Measurements from ENCODE around the gene DOCK1.

DOCK1 gene

DNA sequence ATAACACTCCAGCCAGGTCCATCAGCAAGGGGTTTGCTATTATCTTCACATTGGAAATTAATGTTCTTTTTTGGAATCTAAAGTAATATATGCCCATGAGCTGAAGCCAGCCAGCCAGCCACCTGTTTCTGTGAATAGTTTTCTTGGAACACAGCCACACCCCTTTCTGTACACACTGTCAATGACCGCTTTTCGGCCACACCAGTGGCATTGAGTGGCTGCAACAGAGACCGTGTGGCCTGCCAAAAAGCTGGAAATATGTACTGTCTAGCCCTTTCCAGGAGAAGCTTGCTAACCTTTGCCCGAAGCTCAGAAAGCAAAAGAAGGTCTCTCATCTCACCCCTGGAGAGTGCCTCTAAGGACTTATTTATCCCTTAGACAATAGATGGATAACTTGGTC, 545.4 kb downstream of the DOCK1 start:
- DNase-seq, result no peak

DNA sequence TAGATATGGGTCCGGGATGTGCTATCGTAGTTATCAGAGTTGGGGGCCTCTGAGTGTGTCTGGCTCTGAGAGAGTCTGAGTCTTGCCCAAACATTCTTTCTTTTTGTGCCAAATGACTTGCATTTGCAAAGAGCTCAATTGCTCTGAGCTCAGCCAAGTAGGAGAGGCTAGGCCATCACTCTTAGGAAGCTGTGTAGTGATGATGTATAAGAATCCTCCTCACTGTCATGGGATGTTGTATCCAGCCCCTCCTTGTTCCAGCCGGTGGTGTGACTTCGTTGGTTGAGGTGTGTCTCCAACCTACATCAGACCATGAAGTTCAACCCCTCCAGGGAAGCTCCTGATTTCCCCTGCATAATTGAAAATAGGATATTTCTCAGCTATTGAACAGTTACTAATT, 546.4 kb downstream of the DOCK1 start:
- DNase-seq, result no peak

DNA sequence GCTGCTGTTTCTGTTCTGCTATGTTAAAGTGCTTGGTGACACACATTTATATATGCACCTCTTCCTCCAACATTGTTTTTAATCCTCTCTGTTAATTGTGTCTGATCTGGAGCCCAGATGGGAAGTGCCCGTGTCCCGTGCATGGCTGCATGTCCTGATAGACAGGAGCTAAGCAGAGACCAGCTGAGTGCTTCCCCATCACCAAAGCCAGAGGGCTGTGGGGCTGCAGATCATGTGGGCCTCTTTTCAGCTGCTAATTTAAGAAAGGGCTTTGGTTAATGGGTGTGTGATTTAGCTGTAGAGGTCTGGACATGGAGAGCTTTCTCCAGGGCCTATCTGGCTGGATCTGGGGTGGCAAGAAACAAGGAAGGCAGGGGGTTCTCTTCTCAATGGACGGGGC, 547.3 kb downstream of the DOCK1 start:
- no peak for DNase-seq

DNA sequence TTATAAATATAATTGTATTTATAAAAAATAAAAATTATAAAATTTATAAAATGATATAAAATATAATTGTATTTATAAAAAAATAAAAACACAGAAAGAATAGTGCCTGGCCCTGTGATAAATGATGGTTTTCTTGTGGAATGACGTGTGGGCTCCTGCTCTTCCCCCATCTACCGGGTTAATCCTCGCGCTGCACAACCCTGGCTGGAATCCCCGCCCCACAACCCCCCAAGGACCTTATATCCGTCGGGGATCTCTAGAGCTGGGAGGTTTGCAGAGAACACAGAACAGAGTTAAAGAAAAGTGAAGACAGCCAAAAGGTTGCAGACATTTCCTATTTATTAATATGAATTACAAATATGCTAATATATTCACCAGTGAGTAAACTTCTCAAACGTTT, 548.5 kb downstream of the DOCK1 start:
- DNase-seq, result no peak

DNA sequence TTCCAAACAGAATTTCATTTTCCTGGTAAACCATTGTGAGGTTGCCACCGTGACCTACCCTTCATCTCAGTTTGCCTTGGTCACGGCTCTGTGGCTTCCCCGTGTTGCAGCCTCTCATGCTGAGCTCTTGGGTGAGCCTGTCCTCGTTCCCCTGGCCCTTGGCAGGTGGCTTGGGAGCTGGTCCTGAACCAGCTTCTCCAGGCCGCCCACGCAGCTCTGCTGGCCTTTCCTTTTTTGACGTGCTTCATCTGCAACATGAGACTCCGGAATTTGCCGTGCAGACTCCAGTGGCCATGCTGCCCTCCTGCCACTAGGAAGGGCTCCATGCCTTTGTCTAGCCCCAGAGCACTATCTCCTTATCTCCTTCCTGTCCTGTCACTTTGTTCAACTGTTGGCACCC, 550.9 kb downstream of the DOCK1 start:
- DNase-seq, result no peak

DNA sequence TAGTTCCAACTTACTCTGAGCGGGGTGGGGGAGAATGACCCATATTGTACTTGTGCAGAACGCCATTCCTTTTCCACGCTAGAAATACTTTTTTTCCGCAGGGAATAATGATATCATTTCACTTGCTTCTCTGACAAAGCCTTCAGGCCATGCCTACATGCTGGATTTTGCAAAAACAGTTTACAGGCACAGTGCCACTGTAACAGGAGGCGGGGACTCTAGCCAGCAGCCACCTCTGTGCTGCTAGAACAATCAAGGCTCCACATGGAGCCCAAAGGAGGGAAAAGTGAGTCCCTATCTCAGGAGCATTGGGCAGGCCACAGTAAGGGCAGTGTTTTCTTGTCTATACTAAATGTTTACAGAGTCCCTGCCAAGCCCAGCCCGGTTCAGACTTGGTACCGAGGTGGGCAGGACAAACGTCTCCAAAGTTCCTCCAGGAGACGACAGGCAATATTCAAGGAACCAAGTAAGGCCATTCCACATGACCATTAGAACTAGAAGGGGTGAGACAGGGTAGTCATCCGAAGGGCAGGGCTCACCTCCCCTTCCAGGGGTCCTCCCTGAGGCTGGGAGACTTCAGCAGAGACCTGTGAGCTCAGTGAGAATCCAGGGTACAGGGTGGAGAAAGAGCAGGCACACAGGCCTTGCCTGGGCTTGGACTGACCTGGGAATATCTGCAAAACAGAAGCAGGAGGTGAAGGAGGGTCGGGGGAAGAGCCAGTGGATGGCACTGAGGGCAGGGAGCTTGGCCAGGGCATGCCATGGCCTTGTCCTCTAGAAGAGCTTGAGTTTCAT, 553.0 kb downstream of the DOCK1 start:
- no peak for DNase-seq

DNA sequence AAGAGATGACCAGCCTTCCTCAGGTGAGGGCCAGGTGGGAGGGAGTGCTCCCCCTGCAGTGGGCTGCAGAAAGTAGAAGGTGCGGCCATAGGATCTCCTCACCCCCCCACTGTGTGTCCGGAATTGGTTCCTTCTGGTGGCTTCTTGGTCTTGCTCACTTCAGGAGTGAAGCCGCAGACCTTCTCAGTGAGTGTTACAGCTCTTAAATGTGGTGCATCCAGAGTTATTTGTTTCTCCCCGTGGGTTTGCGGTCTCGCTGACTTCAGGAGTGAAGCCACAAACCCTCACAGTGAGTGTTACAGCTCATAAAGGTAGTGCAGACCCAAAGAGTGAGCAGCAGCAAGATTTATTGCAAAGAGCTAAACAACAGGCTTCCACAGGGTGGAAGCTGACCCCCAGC, 553.6 kb downstream of the DOCK1 start:
- no peak for DNase-seq

DNA sequence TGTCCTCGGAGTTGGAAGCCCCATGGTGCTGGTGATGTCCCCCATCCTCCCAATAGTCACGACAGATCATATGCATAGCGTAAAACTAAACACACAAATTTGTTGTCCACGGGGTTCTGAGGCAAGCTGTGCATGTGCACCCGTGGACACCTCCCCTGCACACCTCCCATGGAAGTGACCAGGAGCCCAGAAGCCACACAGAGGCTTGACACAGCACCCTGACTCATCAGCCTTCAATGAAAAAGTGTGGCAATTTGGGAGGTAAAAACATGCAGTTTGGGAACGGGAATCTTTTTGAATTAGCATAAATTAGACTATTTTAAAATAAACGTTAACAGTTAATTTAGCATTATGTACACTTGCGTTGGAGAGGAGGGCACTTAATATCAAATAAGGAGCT, 554.7 kb downstream of the DOCK1 start:
- DNase-seq, result no peak

DNA sequence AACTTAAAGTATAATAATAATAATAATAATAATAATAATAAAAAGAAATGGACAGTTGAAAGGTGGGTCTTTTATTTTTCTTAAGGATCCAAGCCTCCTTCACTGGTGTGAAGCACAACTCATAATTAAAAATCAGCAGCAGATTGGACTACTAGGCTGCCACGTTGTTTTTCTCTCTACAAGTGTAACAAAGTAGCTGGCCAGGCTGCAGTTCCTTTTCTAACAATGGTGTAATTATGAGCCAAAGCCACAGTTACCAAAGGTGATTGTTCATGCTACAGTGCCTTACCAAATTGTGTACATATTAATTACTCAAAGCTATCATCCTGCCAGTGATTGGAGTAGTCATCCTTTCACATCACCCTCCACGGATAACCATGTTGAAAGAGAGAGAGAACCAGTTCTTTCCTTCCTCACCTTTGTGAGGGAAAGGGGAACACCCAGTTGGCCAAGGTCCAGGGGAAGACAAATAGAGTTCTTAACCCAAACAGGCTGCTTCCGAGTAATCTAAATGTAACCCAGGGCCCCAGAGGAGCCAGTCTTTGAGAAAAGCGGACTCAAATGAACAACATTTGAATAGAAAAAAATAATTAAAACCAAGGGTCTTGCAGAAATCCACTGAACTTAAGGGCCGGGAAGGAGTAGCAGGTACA, 557.5 kb downstream of the DOCK1 start:
- peak; percentile 85 for DNase-seq

DNA sequence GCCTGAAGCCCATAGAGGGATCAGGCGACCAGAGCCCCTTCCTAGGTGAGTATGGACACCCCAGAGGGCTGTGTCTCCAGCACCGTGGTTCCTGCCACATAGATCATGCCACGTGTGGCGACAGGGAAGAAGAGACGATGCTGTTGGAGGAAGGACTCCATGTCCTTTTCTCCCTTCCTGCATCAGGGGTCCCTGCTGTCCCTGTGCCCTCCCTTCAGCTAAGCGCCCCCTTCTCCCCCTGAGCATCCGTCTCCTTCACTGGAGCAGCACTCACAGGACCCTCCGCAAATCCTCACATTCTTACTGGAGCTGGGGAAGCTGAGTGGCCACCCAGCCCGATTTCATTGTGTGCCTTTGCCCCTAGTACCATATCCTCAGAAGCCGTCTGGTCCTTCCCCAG, 558.3 kb downstream of the DOCK1 start:
- no peak for DNase-seq

DNA sequence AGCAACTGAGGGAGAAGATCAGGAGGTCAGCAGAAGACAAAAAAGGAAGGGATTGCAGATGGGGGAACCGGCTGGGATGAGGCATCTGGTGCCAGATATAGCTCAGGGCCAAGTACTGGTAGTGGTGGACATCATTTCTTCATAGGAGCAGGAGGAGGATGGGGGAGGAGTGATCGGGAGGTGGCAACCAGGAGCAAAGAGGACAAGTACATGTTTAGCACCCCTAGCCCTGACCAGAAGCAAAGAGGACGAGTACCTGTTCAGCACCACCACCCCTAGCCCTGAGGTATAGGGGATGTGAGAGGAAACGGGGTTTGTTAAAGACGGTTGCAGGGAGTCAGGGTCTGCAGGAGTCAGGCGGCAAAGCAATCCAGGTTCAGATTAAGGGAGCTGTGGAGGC, 559.3 kb downstream of the DOCK1 start:
- no peak for DNase-seq

DNA sequence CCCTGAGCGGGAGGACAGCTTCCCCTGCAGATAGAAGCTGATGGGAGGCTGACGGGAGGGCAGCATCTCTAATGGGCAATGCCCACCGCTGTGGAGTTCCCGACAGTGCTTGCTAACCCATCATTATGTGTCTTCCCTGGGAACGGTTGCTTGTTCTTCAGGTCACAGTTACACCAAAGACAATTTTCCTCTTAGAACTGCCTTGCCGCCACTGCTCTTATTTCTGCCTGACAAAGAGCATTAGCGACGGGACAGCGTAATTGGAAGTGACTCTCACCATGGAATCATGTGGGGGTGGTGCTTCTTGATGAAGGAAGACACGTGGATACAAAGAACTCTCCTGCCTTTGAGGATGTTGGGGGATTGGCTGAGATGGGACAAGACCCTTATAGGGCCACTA, 562.6 kb downstream of the DOCK1 start:
- no peak for DNase-seq

DNA sequence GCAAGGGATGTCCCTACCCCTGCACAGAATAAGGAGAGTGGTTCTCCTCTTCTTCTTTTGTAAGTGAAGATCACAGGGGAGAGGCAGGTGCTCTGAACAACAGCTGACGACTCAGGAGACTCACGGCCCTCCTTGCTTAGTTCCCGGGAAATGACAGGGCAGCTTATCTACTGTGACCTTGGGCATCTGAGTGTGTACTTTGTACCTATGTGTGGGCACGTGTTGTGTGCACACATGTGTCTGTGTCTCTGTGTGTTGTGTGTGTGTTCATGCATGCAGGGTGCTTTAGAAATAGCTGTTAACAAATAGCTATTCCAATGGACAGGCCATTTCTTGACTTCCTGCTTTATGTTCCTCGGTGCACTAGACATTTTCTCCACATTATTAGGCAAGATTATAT, 563.4 kb downstream of the DOCK1 start:
- DNase-seq, result no peak

DNA sequence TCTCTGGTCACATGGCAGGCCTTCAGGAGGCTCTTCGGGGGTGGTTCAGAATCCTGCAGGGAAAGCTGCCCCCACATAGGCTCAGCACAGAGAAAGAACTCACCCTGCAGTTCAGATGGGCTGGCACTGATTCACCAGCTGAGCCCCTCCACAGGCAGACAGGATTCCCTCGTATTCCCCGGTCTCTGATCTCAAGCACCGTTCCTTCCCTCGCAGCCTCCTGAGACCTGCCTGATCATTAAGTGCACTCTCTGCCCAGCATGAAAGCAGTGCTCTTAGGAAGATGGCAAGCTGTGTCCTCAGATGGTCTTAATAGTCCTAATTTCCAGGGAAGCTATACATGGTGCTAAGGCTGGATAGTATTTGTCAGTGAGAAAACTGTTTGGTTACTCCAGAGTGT, 565.7 kb downstream of the DOCK1 start:
- DNase-seq, result no peak

DNA sequence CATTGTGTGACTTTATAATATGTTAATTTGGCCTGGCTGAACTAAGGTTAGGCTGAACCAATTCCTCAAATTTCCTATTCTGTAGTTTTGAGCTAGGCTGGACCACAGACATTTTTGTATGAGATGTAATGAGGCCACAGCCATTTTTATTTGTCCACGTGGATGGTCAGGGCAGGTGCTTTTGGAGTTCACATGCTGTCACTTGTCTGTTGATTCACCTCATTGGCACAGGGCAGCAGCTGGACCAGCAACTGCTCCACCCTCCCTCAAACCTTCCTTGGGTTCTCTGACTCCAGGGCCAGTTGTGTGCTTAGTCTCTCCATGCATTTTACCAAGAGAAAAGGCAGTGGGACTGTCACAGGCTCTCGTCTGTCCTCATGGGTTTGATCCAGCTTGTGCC, 567.7 kb downstream of the DOCK1 start:
- DNase-seq, result no peak

DNA sequence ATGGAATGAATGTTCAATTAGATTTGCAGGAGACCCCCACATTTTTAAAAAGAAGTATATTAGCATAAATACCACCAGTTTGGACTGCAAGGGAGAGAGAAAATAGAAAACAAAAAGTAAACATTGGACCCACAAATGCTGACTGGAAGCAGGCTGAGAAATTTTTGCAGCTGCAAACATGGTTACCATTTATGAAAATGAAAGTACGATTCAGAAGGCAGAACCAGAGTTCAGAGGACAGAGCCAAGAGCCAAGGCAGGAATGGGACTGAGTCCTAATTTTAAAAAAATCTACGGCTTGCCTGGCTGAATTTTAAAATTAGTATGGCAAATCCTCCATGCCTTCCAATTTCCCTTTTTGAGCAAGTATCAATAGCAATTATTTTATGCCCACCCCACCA, 569.3 kb downstream of the DOCK1 start:
- no peak for DNase-seq

DNA sequence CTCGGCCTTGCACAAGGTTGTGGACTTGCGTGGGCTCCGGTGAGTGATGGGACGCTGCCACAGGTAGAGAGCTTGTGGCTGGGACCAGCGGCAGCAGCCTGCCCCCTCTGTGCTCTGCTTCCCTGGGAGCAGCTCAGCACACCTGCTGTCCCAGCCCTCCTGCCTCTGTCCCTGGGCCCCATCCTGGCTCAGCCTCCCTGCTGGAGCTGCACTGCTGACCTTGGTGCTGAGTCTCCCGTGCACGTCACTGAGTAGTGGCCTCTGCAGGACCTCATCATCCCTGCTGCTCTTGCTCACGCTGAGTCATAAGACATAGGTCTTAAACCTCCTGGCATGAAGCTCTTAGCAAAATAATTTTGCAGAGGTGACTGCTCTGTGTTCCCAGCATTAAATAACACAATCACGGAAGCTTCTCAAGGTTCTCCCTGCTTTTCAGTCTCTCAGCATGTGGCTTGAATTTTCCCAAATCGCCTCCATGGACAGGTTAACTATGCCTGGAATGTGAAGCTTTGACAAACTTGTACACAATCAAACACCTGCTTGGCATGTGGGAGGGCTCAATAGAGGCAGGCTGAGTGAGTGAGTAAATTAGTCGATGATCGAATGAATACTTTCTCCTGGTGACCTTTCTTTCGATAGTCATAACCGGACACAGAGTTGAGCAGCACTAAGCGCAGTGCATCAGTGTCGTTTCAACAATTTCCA, 580.1 kb downstream of the DOCK1 start:
- no peak for DNase-seq

DNA sequence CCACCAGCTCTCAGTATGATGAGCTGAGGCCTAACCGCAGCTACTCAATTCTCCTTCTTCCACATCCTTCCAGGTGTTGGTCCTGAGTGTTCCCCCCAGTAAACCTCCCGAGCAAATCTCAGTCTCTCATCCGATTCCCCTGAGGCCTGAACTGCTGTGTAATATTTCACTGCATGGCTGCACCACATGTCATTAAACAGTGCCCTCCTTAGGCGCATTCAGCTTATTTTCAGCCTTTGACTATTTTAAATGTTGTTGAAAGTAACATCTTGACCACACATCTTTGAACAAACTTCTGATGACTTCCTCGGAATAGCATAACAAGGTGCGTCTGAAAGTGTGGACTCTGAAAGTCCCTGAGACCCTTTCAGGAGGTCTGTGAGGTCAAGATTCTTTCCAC, 581.1 kb downstream of the DOCK1 start:
- no peak for DNase-seq

DNA sequence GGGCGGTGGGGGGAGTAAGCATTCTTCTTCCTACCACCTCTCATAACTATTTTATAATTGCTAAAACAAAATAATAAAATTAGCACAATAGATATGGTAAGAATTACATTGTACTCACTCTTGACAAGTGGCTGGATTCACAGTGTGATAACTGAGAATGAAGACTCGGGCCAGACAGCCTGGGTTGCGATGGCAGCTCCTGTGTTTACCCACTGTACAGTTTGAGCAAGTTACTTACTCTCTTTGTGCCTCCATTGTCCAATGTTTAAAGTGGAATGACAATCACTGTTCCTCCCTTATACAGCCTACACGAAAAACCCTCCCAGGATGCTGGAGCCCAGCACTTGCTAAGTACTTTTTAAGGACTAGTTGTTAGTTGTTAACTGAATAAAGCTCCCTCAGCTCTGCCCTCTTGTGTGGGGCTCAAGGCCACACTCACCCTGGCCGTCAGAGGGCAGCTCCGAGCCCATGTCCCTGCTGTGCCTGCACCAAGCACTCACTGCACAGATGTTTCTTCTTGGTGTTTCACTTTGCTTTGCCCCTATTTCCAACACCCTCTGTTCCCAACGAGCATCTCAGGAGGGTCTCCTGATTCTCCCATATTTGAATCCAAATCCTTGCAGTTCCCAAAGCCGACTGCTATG, 587.5 kb downstream of the DOCK1 start:
- DNase-seq, result no peak

DNA sequence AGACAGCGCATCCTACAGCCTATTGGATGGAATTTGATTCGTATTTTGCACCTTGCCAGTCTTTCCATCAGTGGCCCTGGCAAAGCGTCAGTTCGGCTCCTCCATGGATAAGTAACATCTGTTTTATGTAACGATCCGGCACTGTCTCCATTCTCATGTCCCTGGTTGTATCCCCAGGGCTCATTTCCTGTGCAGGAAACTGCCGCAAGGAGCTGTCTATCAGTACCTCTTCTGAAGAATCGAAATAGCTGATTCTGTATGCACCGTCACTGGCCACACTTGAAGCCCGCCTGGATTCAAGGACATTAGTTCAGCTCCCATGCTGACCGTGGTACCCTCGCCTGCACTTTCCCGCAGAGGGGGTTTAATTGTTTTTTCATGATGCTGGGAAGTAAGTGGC, 590.8 kb downstream of the DOCK1 start:
- DNase-seq, result no peak

DNA sequence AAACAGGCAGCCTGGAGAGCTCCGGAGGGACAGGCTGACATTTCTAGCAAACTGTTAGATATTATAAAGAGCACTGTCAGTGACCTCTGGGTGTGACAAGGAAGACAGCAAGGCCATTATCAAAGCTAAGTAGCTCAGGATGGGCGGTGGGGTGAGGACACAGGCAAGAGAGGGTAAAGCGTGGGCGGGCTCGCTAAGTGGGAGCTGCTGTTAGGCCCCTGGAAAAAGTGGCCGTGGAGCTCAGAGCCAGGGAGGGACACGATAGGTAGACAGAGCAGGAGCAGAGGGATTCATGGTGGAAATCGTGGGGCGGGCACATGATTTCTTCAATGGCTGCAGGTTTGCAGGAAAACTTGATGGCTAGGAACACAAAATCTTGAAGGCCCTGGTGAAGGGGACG, 592.5 kb downstream of the DOCK1 start:
- no peak for DNase-seq

DNA sequence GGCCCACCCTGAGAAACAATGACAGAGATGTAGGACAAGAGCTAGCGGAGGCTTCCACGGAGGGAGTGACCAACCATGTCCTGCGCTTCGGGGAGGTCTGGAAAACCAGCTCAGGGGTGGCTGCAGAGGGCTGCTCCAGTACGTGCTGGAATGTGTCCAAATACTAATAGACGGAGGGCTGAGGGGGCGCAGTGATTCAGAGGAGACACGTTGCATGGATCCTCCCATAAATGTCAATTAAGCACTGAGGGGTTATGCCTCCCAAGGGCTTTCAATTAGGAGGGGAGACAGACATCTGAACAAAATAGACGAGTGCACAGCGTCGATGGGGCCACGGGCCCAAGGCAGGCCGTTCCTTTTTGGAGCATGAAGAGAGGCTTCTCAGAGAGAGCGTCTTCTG, 592.9 kb downstream of the DOCK1 start:
- no peak for DNase-seq

DNA sequence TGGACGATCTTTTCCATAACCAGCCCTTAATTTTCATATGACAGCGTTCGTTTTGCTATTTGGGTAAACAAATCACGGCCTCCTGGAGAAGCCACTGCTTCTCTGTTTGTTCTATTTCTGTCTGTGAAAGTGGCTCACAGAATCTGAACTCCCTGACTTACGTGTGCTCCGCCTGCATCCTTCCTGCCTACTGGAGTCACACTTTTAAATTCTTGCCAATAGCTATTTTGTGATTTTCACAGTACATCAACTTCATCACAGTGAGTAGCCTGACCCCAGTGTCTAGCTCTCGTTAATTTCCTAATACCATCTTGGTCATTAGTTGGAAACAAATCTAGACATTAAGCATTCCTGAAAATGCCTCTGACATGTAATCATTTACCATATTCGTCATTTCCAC, 594.9 kb downstream of the DOCK1 start:
- DNase-seq, result no peak
